Dermis microvascular lymphatic vessel endothelial cell (primary cell): ENCODE measurements around the gene ZNF302. TPM values are rescaled to one million over a fixed set of nuclear protein-coding genes. Genes with fewer than 3 reads are reported as not detected.
A peak's percentile ranks its signal among the peaks of the same experiment; 100 is the strongest.

Source experiments
- DNase-seq, 2 donors: peaks; one replicate each; pipeline versions ENCODE4 v3.0.0 to v3.0.0-alpha.2; 2010; ENCODE audit warnings: low read depth in 2 of 2
- total RNA-seq: library from RNA; depleted of rRNA; stranded (reverse); fragments of >200 nt; gene quantifications from 2 replicates; pipeline ENCODE4 v1.2.1, GENCODE V29; 2014

ZNF302 gene
- total RNA-seq, 1 donor from 2014 or later: 8.1 TPM

- no peak for DNase-seq
Observed at GRCh38 chr19:34731964-34732363, 54.5 kb downstream of the ZNF302 start.

- DNase-seq: no peak
Observed at GRCh38 chr19:34732612-34733211, 55.2 kb downstream of the ZNF302 start.

GRCh38 chr19:34733266-34733745, 55.8 kb downstream of the ZNF302 start:
- DNase-seq: peak; percentile 67 to 80

GRCh38 chr19:34733746-34734536, 56.5 kb downstream of the ZNF302 start, which contains the start of gene ZNF181:
ZNF181 (plus strand) TSS chr19:34734243; CDS start chr19:34735038, 795 bp downstream.
- peak; percentile 88 to 93 for DNase-seq

- peak; percentile 66 to 86 for DNase-seq
Observed at GRCh38 chr19:34734537-34735103, 57.1 kb downstream of the ZNF302 start.

Other genes with a start within 250 kb of the ZNF302 start
- 93.1 and 117 TPM in 2 replicates for gene UBA2, start 249.3 kb upstream of the ZNF302 start, total RNA-seq
- 24.0 and 52.0 TPM in 2 replicates for gene WTIP, start 195.9 kb upstream of the ZNF302 start, total RNA-seq
- 0.13 TPM in 1 of 2 replicates, not detected in the other for gene SCGB2B2, start 519 bp upstream of the ZNF302 start, total RNA-seq
- gene ZNF181, start 56.6 kb downstream of the ZNF302 start, total RNA-seq: 12.1 and 19.8 TPM in 2 replicates
- gene ZNF599, start 95.5 kb downstream of the ZNF302 start, total RNA-seq: 3.7 and 6.4 TPM in 2 replicates
- gene ZNF30, start 249.2 kb downstream of the ZNF302 start, total RNA-seq: 4.1 and 5.4 TPM in 2 replicates